ENCODE data around the gene RNF141. TPM values are rescaled to one million over a fixed set of nuclear protein-coding genes. Genes with fewer than 3 reads are reported as not detected.

RNF141 gene
- total RNA-seq, 1 experiment from 2014 or later = 35.8 TPM

GRCh38 chr11:10490398-10491241, 50.4 kb downstream of the RNF141 start:
- BruUV-seq (replicated peaks) = no TSS peak
- POLR2A ChIA-PET = no interaction called here

DNA sequence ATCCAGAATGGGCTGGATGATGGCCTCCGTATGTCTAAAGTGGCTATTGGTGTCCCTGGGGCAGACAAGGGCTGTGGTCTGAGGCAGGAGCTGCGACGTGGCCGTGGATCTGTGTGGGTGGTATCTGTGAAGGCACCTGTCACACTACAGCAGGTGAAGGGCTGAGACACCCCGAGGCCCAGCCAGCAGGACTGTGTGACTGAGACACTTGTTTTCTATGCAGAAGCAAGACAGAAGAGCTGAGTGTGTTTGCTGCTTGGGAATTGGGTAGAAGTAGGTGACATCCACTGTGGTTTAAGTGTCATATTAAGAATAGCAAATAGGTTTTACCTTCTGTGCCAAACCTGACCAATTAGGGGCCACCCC, 51.0 kb downstream of the RNF141 start:
- ATAC-seq = 0 out of 2 replicates have a peak, but pooled peaks have one; percentile 4
- ChIA-PET CTCF (no interaction called here), POLR2A (no interaction called here)
- in situ Hi-C loops (cut with HindIII; ENCODE audit: low pct_unique_long_range_greater_than_20kb, low sequenced_read_pairs) (no loop called here), intact Hi-C loops (cut with micrococcal nuclease; ENCODE audit: unreplicated experiment) (no loop called here)
- H3K36me3 ChIP-seq (ENCODE audit: control insufficient read depth, insufficient read depth, low read length) = no peaks in the 10 kb centered on the region
- H3K4me3 ChIP-seq (ENCODE audit: low read depth in 2 of 2, low read length in 2 of 2) = no peak overlapping the region
- H3K4me1 ChIP-seq (ENCODE audit: control insufficient read depth, insufficient read depth, low read length) = peaks cover 6% of the 10 kb centered on the region; the same call in 1 of the 2 replicates
- BruUV-seq (replicated peaks) = no TSS peak
- no peaks in the 10 kb centered on the region for H3K27me3 ChIP-seq (ENCODE audit: control insufficient read depth, insufficient read depth, low read length)
- TF ChIP-seq POLR2AphosphoS5 (IDR thresholded peaks at IDR 0.05; ENCODE audit: low read depth, low read length) (no peak), TCF7L2 (IDR thresholded peaks at IDR 0.05; ENCODE audit: low read depth, low read length) (no peak), SIN3A (IDR thresholded peaks at IDR 0.05; ENCODE audit: borderline replicate concordance, insufficient read depth, low read depth, low read length) (no peak), CTCF (IDR thresholded peaks at IDR 0.05) (no peak)
- TF ChIP-seq, protein P1, sequence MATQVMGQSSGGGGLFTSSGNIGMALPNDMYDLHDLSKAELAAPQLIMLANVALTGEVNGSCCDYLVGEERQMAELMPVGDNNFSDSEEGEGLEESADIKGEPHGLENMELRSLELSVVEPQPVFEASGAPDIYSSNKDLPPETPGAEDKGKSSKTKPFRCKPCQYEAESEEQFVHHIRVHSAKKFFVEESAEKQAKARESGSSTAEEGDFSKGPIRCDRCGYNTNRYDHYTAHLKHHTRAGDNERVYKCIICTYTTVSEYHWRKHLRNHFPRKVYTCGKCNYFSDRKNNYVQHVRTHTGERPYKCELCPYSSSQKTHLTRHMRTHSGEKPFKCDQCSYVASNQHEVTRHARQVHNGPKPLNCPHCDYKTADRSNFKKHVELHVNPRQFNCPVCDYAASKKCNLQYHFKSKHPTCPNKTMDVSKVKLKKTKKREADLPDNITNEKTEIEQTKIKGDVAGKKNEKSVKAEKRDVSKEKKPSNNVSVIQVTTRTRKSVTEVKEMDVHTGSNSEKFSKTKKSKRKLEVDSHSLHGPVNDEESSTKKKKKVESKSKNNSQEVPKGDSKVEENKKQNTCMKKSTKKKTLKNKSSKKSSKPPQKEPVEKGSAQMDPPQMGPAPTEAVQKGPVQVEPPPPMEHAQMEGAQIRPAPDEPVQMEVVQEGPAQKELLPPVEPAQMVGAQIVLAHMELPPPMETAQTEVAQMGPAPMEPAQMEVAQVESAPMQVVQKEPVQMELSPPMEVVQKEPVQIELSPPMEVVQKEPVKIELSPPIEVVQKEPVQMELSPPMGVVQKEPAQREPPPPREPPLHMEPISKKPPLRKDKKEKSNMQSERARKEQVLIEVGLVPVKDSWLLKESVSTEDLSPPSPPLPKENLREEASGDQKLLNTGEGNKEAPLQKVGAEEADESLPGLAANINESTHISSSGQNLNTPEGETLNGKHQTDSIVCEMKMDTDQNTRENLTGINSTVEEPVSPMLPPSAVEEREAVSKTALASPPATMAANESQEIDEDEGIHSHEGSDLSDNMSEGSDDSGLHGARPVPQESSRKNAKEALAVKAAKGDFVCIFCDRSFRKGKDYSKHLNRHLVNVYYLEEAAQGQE (IDR thresholded peaks at IDR 0.05; ENCODE audit: insufficient read depth in 1 of 2, low read depth in 2 of 2, low read length in 1 of 2) = no peak
- DNase-seq (ENCODE audit: low read depth, low spot score) = no peak
- no peaks in the 10 kb centered on the region for H3K9me3 ChIP-seq (ENCODE audit: control insufficient read depth, insufficient read depth, low read depth, low read length)
- H3K27ac ChIP-seq (ENCODE audit: low read length) = no peak overlapping the region

More at GRCh38 chr11:10490398-10491241, 50.4 kb downstream of the RNF141 start:
- Histone ChIP-seq H3K36me3 (ENCODE audit: control insufficient read depth, insufficient read depth, low read length) (no peaks in the 10 kb centered on the region), H3K27ac (ENCODE audit: low read length) (no peak overlapping the region), H3K4me1 (ENCODE audit: control insufficient read depth, insufficient read depth, low read length) (peaks cover 6% of the 10 kb centered on the region; the same call in 1 of the 2 replicates), H3K4me3 (ENCODE audit: low read depth in 2 of 2, low read length in 2 of 2) (no peak overlapping the region), H3K27me3 (ENCODE audit: control insufficient read depth, insufficient read depth, low read length) (no peaks in the 10 kb centered on the region), H3K9me3 (ENCODE audit: control insufficient read depth, insufficient read depth, low read depth, low read length) (no peaks in the 10 kb centered on the region)
- ATAC-seq = peak; percentile 93
- peak; percentile 99 for DNase-seq (ENCODE audit: low read depth, low spot score)
- no peak for TF ChIP-seq TCF7L2 (IDR thresholded peaks at IDR 0.05; ENCODE audit: low read depth, low read length)
- no peak for TF ChIP-seq SIN3A (IDR thresholded peaks at IDR 0.05; ENCODE audit: borderline replicate concordance, insufficient read depth, low read depth, low read length)
- no peak for TF ChIP-seq CTCF (IDR thresholded peaks at IDR 0.05)
- no peak for TF ChIP-seq POLR2AphosphoS5 (IDR thresholded peaks at IDR 0.05; ENCODE audit: low read depth, low read length)
- TF ChIP-seq, protein P1 (IDR thresholded peaks at IDR 0.05; ENCODE audit: insufficient read depth in 1 of 2, low read depth in 2 of 2, low read length in 1 of 2) = no peak
- intact Hi-C loops (cut with micrococcal nuclease; ENCODE audit: unreplicated experiment) = no loop called here
- CTCF ChIA-PET = no interaction called here
- in situ Hi-C loops (cut with HindIII; ENCODE audit: low pct_unique_long_range_greater_than_20kb, low sequenced_read_pairs) = no loop called here
